Right renal cortex interstitium (tissue), 3 donors: ENCODE measurements around the gene TSTD2. TPM values are rescaled to one million over a fixed set of nuclear protein-coding genes. Genes with fewer than 3 reads are reported as not detected.
"Not testable (repeated sequence)": the region's sequence is repeated elsewhere in the genome, so short reads cannot be mapped to it uniquely, and the experiment has no call there.

Experiments
- DNase-seq, 3 donors: peaks; one replicate each; pipeline ENCODE4 v3.0.0-alpha.2; 2013; ENCODE audit warnings: low read depth in 3 of 3, low spot score in 2 of 3
- polyA plus RNA-seq, 3 donors: library from polyadenylated mRNA; unstranded; fragments of 120-200 nt; gene quantifications; one replicate each; pipeline ENCODE4 v1.2.1, GENCODE V29; 2013; ENCODE audit not compliant: insufficient read length in 3 of 3

Gene TSTD2
- polyA plus RNA-seq, 3 donors = 29.0 to 33.1 (median 29.8) TPM

GRCh38 chr9:97593960-97594359 lies 39.2 kb downstream of the TSTD2 start:
- DNase-seq = no peak

DNA sequence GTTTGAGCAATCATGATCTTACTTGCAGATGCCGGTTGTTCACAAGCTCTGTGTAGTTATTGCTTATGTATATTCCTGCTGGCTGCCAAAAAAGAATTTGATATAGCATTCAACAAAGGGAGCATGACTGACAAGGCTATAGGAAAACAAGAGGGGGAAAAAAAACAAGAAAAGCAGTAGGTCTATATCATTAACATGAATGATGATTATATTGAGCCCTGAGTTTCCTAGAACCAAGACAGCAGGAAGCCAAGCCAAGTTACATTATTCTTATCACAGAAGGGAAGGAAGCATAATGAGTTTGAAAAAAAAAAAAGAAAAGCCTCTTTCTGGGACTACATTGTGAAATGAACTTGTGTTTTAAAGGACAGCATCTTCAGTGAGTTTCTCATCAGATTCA lies 41.0 kb downstream of the TSTD2 start:
- DNase-seq = no peak

DNA sequence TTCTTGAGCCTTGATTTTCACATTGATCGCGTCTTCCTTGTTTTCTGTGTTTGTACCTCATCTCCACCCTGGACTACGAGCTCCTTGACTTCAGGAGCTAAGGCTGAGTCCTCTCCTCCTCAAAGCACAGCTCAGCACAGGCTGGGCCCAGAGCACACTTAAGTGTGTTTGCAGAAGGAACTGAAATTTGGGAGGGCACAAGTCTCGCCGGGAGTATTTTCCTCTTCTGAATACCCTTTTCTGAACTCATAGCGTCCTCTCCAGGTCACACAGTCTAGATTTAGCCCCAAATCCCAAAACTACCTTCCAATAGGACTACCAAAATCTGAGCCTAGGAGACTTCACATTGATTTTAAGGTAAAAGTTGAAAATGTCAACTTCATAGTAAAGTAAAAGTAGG lies 41.6 kb downstream of the TSTD2 start:
- DNase-seq = no peak

GRCh38 chr9:97586909-97587308 lies 46.3 kb downstream of the TSTD2 start:
- not testable (repeated sequence) for DNase-seq

- DNase-seq = not testable (repeated sequence)
Observed at GRCh38 chr9:97584778-97585177, 48.4 kb downstream of the TSTD2 start.

GRCh38 chr9:97581590-97581989 lies 51.6 kb downstream of the TSTD2 start:
- not testable (repeated sequence) for DNase-seq

GRCh38 chr9:97579914-97580313 lies 53.3 kb downstream of the TSTD2 start:
- no peak for DNase-seq

DNA sequence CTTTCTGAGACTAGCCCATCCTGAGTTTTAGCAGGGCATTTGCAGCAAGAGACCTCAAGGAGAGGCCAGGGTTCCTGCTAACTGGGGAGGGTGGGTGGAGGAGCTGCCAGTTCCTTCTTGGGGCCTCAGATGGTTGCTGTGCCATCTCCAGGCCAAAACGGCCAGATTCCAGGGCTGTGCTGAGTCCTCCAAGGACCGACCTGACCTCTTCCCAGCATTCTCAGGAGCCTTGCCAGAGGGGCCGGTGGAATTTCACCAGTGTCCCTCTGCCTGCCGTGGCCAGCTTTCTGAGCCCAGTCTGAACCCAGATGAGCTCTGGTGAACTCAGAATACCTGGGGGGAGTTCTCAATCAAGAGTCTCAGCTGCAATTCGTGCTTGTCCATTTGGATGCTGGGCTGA lies 54.3 kb downstream of the TSTD2 start:
- no peak for DNase-seq

- no peak for DNase-seq
Observed at GRCh38 chr9:97577051-97577450, 56.1 kb downstream of the TSTD2 start.

DNA sequence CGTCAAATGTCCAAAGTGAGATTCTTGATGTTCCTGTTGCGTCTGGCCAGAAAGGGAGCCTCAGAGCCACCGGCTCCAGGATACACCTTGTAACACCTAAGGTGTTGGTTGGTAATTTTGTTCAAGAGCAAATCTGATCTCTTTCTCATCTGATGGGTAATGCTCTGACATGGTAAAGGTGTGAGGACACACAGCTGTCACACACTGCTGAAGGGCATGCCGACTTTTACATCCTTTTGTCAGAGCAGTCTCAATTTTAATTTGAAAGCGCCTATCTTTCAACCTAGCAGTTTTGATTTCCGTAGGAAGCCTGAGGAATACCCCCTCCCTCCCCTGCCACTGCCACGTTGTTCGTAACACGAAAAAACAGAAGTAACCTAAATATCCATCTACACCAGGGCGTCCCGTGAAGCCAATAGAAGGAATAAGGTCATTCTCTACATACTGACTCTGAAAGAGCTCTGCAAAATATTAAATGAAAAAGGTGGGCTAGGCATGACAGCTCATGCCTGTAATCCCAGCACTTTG lies 57.4 kb downstream of the TSTD2 start:
- no peak for DNase-seq

DNA sequence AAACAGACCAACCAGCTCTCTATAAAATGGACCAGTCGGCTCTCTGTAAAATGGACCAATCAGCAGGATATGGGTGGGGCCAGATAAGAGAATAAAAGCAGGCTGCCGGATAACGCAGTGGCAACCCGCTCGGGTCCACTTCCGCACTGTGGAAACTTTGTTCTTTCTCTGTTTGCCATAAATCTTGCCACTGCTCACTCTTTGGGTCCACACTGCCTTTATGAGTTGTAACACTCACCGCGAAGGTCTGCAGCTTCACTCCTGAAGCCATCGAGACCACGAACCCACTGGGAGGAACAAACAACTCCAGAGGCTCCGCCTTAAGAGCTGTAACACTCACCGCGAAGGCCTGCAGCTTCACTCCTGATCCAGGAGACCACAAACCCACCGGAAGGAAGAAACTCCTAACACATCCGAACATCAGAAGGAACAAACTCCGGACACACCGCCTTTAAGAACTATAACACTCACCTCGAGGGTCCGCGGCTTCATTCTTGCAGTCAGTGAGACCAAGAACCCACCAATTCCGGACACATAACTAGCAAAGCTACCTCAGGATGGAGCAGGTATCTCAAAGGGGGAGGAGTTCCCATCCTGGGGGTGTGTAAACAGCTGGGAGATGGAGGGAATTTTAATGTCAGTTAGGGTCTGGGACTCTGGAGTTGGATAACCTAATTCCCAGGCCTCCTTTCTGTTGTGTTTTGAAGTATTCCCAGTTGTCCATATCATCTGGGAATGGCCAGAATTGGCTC lies 58.1 kb downstream of the TSTD2 start:
- DNase-seq = not testable (repeated sequence)

DNA sequence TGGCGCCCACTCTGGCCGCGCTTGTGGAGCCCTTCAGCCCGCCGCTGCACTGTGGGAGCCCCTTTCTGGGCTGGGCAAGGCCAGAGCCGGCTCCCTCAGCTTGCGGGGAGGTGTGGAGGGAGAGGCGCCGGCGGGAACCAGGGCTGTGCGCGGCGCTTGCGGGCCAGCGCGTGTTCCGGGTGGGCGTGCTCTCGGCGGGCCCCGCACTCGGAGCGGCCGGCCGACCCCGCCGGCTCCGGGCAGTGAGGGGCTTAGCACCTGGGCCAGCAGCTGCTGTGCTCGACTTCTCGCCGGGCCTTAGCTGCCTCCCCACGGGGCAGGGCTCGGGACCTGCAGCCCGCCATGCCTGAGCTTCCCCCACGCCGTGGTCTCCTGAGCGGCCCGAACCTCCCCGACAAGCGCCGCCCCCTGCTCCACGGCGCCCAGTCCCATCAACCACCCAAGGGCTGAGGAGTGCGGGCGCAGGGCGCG lies 59.0 kb downstream of the TSTD2 start:
- not testable (repeated sequence) for DNase-seq

DNA sequence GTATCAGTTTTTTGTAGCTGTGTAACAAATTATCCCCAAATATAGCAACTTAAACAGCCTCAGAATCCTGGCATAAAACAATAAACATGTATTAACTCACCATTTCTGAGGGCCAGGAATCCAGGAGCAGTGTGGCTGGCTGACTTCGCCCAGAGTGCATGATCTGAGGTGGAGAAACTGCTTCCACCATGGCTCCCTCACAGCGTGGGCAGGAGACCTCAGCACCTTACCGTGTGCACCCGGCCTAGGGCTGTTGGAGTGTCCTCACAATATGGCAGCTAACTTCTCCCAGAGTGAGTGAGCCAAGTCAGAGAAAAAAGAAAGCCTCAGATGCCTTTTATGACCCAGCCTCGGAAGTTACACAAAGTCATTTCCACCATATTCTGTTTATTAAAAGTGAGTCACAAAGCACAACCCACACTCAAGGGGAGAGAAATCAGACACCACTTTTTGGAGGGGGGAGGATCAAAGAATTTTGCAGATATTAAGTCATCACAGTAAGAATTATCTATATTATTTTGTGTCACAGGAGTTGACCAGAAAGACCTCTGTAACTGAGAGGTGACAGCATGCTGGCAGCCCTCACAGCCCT lies 59.6 kb downstream of the TSTD2 start:
- DNase-seq = no peak

- DNase-seq = no peak
Observed at GRCh38 chr9:97572892-97573365, 60.2 kb downstream of the TSTD2 start.

GRCh38 chr9:97572196-97572891 lies 60.8 kb downstream of the TSTD2 start:
- DNase-seq = no peak

DNA sequence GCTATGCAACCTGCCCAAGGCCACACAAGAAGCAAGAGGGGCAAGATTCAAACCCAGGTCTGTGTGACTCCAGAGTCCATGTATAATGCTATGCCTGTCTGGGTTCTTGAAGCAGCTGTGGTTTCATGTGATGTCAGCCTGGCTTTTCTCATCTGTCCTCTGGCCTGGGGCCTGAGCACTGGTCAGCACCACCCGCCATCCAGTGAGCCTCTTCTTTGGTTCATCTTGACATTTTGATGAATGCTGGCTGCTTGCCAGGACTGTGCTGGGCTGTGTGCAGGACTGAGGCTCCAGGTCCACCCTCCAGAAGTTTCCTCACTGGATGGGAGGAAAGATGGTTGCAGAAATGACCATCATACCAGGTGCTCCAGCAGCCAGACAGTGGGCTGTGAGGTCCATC lies 61.5 kb downstream of the TSTD2 start:
- no peak for DNase-seq

DNA sequence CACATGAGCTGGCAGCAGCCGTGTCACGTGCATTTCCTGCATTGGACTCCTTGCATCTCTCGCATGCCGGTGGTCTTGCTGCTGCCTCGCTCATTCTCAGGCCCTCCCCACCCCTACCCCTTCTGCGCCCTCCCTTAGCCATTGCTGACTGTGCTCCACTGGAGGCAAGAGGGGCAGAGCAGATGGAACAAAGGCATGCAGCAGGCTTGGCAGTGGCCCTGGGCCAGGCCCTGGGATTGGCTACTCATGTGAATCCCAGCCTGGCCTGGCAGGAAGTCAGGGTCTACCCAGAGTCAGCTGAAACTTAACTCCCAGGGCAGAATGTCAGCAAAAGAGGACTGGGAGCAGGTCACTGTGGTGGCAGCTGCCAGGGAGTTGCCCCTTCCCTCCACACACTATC lies 62.3 kb downstream of the TSTD2 start:
- DNase-seq = no peak

DNA sequence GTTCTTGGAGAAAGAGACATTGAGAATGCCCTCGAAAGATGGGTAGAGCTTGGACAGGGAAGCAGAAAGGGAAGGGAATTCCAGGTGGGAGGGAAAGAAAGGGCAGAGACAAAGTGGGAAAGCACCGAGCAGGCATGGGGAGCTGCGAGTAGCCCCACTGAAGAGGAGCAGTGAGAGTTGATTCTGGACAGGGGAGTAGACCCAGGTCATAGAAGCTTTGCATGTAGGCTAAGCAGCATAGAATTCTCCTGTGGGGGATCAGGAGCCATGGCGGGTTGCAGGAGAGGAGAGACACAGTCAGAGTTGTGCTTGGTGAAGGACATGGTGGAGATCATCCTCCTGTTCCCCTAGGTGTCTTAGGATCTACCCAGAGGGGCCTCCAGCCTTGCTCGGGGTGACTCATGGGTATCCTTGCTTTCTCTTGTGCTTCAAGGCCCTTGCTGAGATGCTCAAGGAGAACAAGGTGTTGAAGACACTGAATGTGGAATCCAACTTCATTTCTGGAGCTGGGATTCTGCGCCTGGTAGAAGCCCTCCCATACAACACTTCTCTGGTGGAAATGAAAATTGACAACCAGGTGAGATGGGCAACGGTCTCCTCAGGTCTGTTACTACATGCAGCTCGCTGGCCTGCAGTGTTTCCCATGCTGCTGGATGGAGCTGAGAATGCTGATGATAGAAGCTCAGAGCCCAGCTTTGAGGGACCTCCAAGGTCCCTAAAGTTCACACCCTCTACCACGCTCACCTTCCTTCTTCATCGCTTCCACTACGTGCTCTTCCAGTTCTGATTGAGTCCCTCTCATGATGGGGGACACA lies 64.5 kb downstream of the TSTD2 start:
- DNase-seq = no peak

DNA sequence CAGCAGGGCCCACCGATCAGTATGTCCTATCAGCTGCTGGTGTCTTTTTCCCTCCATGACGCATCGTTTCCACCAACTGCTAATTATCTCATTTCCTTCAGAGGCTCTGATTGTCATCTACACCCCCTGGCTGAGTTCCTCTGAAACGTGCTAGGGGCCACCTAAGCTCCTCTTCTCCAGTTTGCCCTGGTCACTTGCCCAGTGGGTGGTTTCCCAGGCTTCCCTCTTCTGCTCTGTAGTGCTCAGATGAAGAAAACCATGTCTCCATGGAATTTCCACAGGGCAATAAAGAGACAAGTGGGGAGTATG lies 65.3 kb downstream of the TSTD2 start:
- DNase-seq = no peak

DNA sequence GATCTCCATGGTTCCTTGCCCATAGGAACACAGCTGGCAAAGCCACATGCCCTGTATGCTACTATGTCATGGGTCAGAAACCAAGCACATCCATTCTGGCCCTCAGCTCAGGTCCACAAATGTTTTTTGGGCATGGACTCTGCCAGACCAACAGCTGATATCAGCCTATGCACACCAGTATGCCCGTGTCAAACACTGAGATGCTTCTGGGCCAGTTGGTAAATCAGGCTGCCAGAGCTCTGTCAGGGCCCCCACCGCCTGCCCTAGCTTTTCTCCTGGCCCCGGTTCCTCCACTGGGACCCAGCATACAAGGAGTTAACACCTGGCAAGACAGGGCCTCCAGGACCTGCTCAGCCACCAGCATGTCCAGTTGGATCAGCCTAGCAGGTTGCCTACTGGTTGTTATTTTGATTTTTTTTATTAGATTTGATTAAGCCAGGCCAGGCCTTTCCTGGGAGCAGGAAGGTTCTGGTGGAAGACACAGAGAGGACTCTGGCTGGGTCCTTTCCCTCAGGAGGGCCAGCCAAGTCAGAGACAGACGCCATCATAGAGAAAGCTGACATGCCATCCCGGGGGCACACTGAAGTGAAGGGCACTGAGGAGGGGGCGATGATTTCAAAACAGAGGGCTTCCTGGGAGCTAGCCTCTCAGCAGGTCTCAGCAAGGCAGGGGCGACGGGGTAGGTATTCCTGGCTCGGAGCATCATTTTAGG lies 65.8 kb downstream of the TSTD2 start:
- no peak for DNase-seq
